Measurements from ENCODE around the gene HSBP1L1. TPM values are rescaled to one million over a fixed set of nuclear protein-coding genes. Genes with fewer than 3 reads are reported as not detected.

The HSBP1L1 gene
- total and polyA plus RNA-seq, 2 donors (not counting 3 experiments of a cell fraction or from before 2014, with no cell fraction given): 5.2 to 7.1 TPM

DNA sequence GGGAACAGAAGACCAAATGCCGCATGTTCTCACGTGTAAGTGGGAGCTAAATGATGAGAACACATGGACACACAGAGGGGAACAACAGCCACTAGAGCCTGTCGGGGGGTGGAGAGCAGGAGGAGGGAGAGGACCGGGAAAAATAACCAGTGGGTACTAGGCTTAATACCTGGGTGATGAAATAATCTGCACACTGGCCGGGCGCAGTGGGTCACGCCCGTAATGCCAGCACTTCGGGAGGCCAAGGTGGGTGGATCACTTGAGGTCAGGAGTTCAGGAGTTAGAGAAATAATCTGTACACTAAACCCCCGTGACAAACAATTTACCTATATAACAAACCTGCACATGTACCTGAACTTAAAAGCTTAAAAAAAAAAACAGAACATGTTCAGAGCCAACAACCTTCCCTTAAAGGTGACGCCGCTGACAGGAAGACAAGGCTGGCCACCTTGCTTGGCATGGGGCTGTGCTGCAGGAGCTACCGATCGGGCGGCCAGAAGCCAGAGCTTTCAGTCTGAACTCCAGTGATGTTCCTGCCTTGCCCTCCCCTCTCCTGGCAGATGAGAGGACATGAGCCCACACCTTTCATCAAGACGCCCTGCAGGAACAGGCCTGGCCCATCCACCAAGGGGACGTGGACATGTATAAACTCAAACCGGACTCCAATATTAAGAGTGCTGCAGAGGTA, 24.2 kb upstream of the HSBP1L1 start:
- DNase-seq (ENCODE audit: low read depth, low spot score): no peak
- Histone ChIP-seq H4K20me1 (replicated peaks; ENCODE audit: control insufficient read depth, extremely low read depth, insufficient read depth, low read length) (no peaks in the 10 kb centered on the region), H2AFZ (ENCODE audit: low read depth, low read length) (no peak overlapping the region), H3K79me2 (ENCODE audit: control insufficient read depth, insufficient read depth, low read length) (peaks cover 27% of the 10 kb centered on the region), H3K4me3 (replicated peaks in 1 of 3; ENCODE audit: insufficient read depth in 1 of 3, low read depth in 1 of 3, low read length in 3 of 3) (no peak overlapping the region), H3K9me1 (replicated peaks; ENCODE audit: control insufficient read depth, extremely low read depth, insufficient read depth, low read length) (no peaks in the 10 kb centered on the region), H3K4me2 (ENCODE audit: insufficient read depth, low read length) (no peak overlapping the region), H3K9ac (replicated peaks; ENCODE audit: extremely low read depth, insufficient read depth, low read length) (no peak overlapping the region), H3K9me3 (replicated peaks; ENCODE audit: control insufficient read depth, insufficient read depth, low read length) (no peaks in the 10 kb centered on the region), H3K4me1 (ENCODE audit: control insufficient read depth, extremely low read depth, insufficient read depth, low read length) (no peaks in the 10 kb centered on the region), H3K27me3 (ENCODE audit: control insufficient read depth in 2 of 2, insufficient read depth in 2 of 2, low read length in 2 of 2) (no peaks in the 10 kb centered on the region), H3K36me3 (ENCODE audit: control insufficient read depth in 2 of 2, extremely low read depth in 1 of 2, insufficient read depth in 2 of 2, low read length in 2 of 2) (peaks cover 4 to 20% of the 10 kb centered on the region in 2 experiments), H3K27ac (ENCODE audit: insufficient read depth, low read depth, low read length) (no peak overlapping the region)
- BruUV-seq (replicated peaks): no TSS peak
- no peak for FAIRE-seq
- intact Hi-C loops (cut with micrococcal nuclease): no loop called here
- POLR2A ChIA-PET: no interaction called here
- dilution Hi-C loops (cut with MboI; ENCODE audit: extremely low pct_ligation_motif_present, low sequenced_read_pairs): no loop called here
- TF ChIP-seq POLR2AphosphoS5 (IDR thresholded peaks at IDR 0.05; ENCODE audit: insufficient read depth, low read depth, low read length) (no peak), EZH2 (IDR thresholded peaks at IDR 0.05; ENCODE audit: borderline replicate concordance, low read depth, low read length, severe bottlenecking) (no peak), JUN (IDR thresholded peaks at IDR 0.05; ENCODE audit: borderline replicate concordance, insufficient read depth, insufficient read length, low read depth) (no peak), GATA2 (IDR thresholded peaks at IDR 0.05; ENCODE audit: insufficient read depth, insufficient read length, low read depth, low read length) (no peak), MYC (IDR thresholded peaks at IDR 0.05; ENCODE audit: low read depth, low read length) (no peak), FOS (IDR thresholded peaks at IDR 0.05; ENCODE audit: borderline replicate concordance, insufficient read depth, low read length) (no peak), POLR2A (IDR thresholded peaks at IDR 0.05; ENCODE audit: low read depth, low read length) (no peak)
- TF ChIP-seq, protein P1, sequence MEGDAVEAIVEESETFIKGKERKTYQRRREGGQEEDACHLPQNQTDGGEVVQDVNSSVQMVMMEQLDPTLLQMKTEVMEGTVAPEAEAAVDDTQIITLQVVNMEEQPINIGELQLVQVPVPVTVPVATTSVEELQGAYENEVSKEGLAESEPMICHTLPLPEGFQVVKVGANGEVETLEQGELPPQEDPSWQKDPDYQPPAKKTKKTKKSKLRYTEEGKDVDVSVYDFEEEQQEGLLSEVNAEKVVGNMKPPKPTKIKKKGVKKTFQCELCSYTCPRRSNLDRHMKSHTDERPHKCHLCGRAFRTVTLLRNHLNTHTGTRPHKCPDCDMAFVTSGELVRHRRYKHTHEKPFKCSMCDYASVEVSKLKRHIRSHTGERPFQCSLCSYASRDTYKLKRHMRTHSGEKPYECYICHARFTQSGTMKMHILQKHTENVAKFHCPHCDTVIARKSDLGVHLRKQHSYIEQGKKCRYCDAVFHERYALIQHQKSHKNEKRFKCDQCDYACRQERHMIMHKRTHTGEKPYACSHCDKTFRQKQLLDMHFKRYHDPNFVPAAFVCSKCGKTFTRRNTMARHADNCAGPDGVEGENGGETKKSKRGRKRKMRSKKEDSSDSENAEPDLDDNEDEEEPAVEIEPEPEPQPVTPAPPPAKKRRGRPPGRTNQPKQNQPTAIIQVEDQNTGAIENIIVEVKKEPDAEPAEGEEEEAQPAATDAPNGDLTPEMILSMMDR (IDR thresholded peaks at IDR 0.05; ENCODE audit: extremely low read depth in 1 of 2, insufficient read depth in 1 of 2, low read depth in 1 of 2, low read length in 2 of 2): no peak
- TF ChIP-seq, protein P2, sequence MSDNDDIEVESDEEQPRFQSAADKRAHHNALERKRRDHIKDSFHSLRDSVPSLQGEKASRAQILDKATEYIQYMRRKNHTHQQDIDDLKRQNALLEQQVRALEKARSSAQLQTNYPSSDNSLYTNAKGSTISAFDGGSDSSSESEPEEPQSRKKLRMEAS (IDR thresholded peaks at IDR 0.05; ENCODE audit: insufficient read depth, insufficient read length): no peak
- CTCF ChIA-PET: no interaction called here
